HEK293T (cell line): ENCODE measurements around the gene UNC119B.

ENCODE experiments used
- BHLHE40 ChIP-seq: fragments of 450-650 bp; IDR thresholded peaks from 2 replicates; pipeline ENCODE4 v1.6.1; 2016; ENCODE audit warnings: mild to moderate bottlenecking, moderate library complexity, borderline replicate concordance
- FOXA1 ChIP-seq: fragments of 450-650 bp; IDR thresholded peaks from 2 replicates; pipeline ENCODE4 v1.6.1; 2016; ENCODE audit warnings: mild to moderate bottlenecking
- FOXK2 ChIP-seq: fragments of 450-650 bp; IDR thresholded peaks from 2 replicates; pipeline ENCODE4 v1.6.1; 2016; ENCODE audit warnings: mild to moderate bottlenecking
- FOXM1 ChIP-seq: fragments of 450-650 bp; IDR thresholded peaks from 2 replicates; pipeline ENCODE4 v1.6.1; 2017; ENCODE audit warnings: mild to moderate bottlenecking, borderline replicate concordance
- HDGF ChIP-seq: fragments of 450-650 bp; IDR thresholded peaks from 2 replicates; pipeline ENCODE4 v1.6.1; 2017; ENCODE audit warnings: antibody characterized with exemption, borderline replicate concordance
- L3MBTL2 ChIP-seq: fragments of 450-650 bp; conservative IDR thresholded peaks from 2 replicates; pipeline ENCODE4 v1.6.1; 2016; ENCODE audit warnings: mild to moderate bottlenecking
- LEF1 ChIP-seq: fragments of 450-650 bp; IDR thresholded peaks from 2 replicates; pipeline ENCODE4 v1.6.1; 2017; ENCODE audit warnings: mild to moderate bottlenecking, borderline replicate concordance
- NFRKB ChIP-seq: fragments of 450-650 bp; IDR thresholded peaks from 2 replicates; pipeline ENCODE4 v1.6.1; 2016; ENCODE audit warnings: mild to moderate bottlenecking, moderate library complexity
- SP1 ChIP-seq: fragments of 450-650 bp; IDR thresholded peaks from 2 replicates; pipeline ENCODE4 v1.6.1; 2017
- SUZ12 ChIP-seq: fragments of 450-650 bp; IDR thresholded peaks from 2 replicates; pipeline ENCODE4 v1.6.1; 2016; ENCODE audit warnings: mild to moderate bottlenecking
- TARDBP ChIP-seq: fragments of 450-650 bp; IDR thresholded peaks from 2 replicates; pipeline ENCODE4 v1.6.1; 2016
- ZNF384 ChIP-seq: fragments of 450-650 bp; IDR thresholded peaks from 2 replicates; pipeline ENCODE4 v1.6.1; 2016
- TF ChIP-seq, protein P1 (sequence below): fragments of 450-650 bp; IDR thresholded peaks from 2 replicates; pipeline ENCODE4 v1.6.1; 2016

DNA sequence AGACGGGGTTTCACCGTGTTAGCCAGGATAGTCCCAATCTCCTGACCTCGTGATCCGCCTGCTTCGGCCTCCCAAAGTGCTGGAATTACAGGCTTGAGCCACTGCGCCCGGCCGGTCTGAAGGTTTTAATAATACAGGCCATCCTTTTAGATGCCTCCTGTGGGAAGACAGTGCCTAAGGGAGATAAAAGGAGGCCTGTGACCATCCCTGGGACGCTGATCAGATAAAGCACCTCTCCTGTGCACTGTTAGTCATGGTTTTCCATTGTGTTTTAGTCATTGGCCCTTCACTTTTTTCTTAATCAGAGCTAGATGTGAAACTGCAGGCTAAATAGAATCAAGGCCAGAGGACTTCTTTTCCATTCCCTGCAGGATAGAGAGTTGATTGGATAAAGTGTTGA lies 7.8 kb downstream of the UNC119B start:
- TF ChIP-seq FOXA1 (no peak), TARDBP (no peak), NFRKB (no peak), BHLHE40 (no peak), FOXM1 (no peak), ZNF384 (no peak), FOXK2 (no peak), SUZ12 (no peak), LEF1 (no peak), L3MBTL2 (no peak), HDGF (no peak), SP1 (no peak)
- TF ChIP-seq, protein P1, sequence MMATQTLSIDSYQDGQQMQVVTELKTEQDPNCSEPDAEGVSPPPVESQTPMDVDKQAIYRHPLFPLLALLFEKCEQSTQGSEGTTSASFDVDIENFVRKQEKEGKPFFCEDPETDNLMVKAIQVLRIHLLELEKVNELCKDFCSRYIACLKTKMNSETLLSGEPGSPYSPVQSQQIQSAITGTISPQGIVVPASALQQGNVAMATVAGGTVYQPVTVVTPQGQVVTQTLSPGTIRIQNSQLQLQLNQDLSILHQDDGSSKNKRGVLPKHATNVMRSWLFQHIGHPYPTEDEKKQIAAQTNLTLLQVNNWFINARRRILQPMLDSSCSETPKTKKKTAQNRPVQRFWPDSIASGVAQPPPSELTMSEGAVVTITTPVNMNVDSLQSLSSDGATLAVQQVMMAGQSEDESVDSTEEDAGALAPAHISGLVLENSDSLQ = no peak
